ENCODE results near the gene CCDC17. TPM values are rescaled to one million over a fixed set of nuclear protein-coding genes. Genes with fewer than 3 reads are reported as not detected.

The CCDC17 gene
- total RNA-seq: 0.78 and 1.9 TPM in 2 replicates
- polyA plus RNA-seq (2012): 1.0 TPM

GRCh38 chr1:45623972-45624371, at the start of gene CCDC17:
TSS of gene CCDC17 (minus strand) at chr1:45624054. CDS start at chr1:45623909, 145 bp downstream.
- DNase-seq (ENCODE audit: low read depth): peak; percentile 80

- peak; percentile 41 for DNase-seq (ENCODE audit: low read depth)
These were observed 46.2 kb upstream of the CCDC17 start for GRCh38 chr1:45669859-45670655.

- no peak for DNase-seq (ENCODE audit: low read depth)
These were observed 45.5 kb upstream of the CCDC17 start for GRCh38 chr1:45669379-45669778.

- no peak for DNase-seq (ENCODE audit: low read depth)
These were observed 44.7 kb upstream of the CCDC17 start for GRCh38 chr1:45668526-45668925.

DNA sequence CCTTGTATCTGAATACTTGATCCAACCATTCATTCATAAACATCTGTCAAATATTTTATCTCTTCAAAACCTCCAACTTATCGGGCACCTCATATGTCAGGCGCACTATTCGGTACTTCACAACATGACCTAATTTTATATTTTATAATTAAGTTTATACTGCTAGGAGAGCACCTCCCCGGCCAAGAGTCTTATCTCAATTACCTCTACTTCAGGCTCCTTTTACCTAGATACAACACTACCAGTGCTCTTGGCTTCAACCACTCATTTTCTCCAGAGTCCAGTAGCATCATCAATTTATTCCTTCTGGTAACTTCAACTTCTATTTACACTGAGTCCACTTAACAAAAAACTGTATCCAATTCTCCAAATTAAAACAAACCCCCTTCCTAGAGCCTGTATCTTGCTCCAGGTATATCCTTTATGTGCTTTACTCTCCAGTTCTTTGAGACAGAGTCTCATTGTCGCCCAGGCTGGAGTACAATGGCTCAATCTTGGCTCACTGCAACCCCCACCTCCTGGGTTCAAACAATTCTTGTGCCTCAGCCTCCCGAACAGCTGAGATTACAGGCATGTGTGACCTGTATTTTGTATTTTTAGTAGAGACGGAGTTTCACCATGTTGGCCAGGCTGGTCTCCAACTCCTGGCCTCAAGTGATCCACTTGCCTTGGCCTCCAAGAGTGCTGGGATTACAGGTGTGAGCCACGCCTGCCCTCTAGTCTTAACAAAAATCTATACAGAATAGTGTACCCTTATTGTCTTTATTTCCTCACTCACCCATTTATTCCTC, 43.7 kb upstream of the CCDC17 start:
- DNase-seq (ENCODE audit: low read depth): no peak

- no peak for DNase-seq (ENCODE audit: low read depth)
These were observed 43.0 kb upstream of the CCDC17 start for GRCh38 chr1:45666836-45667235.

DNA sequence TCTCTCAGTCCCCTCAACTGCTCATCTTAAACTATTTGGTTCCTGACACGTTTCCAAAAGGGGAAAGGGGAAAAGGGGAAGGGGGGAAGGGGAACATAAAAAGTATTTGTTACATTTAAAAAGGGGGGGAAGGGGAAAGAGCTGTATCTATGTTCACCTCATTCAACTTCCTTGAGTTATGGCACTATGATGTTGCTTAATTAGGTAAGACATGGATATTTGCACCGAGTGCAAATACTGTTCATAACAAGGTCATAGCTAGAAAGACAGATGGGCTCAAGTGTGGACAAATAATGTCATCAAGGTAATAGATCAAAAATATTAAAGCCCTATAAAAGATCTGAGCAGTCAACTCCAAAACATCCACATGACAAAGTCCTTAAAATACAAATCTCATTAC, 36.5 kb upstream of the CCDC17 start:
- DNase-seq (ENCODE audit: low read depth): no peak

- DNase-seq (ENCODE audit: low read depth): no peak
These were observed 35.4 kb upstream of the CCDC17 start for GRCh38 chr1:45659222-45659621.

- DNase-seq (ENCODE audit: low read depth): no peak
These were observed 34.3 kb upstream of the CCDC17 start for GRCh38 chr1:45658171-45658570.

GRCh38 chr1:45656573-45657226, 32.8 kb upstream of the CCDC17 start:
- DNase-seq (ENCODE audit: low read depth): no peak

DNA sequence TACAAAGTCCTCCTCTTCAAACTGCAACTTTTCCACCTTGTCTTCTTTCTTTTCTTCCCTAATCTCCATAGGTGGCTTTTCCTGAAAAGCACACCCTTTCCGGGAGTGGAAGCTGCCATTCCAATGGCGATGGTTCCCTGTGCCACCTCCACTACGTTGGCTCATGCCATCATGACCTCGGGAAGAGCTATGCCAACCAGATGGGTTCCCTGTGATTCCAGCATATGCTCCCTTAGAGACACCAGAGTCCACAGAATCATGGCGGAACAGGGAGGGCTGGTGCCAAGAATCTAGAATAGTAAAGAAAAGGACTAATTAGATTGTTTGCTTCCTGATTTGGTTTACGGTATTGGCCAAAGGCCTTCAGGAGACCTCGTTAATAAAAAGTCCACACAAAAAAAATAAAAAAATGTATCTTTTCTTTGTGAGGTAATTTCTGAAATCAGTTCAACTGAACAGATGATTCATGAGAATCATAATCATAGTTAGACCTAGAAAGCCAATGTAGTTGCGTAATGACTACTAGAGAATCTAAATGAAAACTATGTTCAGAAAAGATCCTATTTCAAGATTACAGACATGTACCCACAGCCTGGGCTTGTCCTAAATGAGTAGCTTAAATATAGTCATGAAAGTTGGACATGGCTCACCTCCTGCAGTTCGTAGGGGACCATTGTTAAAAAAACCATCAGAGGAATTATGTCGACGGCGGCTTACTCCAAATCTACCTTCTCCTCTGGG, 30.9 kb upstream of the CCDC17 start:
- no peak for DNase-seq (ENCODE audit: low read depth)

- DNase-seq (ENCODE audit: low read depth): no peak
These were observed 23.6 kb upstream of the CCDC17 start for GRCh38 chr1:45647248-45648021.

DNA sequence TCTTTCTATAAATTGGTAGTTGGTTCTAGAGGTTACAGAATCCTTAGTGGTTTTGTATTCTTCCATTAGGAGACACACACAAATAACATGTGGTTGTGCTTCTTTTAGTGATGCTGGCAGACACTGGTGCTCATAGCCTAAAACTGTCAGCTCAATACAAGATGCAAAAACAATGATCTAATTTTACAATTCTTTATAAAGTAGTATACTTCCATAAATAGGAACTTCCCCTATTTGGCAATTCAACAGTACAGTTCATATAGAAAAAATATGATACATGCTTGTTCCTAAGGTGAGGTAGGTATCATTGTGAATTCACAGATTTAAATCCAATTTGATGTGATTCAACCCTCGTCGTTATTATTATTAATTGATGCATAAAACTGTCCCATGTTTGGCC, 20.8 kb upstream of the CCDC17 start:
- DNase-seq (ENCODE audit: low read depth): no peak

DNA sequence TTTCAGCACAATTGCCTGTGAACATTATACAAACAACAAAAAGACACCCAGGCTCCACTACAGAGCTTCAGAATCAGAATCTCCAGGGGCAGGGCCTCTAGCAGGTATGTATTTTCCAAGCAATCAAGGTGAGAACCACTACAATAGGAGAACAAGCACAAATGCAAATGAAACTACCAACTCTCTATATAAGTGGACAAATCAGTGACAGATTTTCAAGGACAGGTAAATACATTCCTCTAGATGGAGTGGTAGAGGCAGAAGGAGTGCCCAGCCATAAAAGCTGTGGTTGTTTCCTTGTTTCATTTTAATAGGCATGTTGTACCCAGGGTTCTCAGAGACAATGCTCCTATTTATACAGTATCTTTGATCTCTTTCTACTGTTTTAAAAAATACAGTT, 20.1 kb upstream of the CCDC17 start:
- DNase-seq (ENCODE audit: low read depth): no peak

DNA sequence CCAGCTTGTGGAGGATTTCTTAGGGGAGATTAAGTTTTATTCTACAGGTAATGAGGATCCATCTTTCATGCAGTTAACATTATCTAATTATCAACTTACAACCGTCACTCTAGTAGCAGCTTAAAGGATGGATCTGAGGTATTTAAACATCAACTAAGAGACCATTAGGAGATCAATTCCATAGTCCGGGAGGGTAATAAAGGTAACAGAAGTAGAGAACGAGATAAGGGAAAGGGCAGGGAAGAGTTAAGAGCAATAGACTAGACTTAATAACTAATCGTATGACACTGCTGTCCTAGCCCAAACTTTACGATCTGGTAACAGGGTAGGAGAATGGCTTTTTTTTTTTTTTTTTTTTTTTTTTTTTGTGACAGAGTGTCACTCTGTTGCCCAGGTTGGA, 19.5 kb upstream of the CCDC17 start:
- DNase-seq (ENCODE audit: low read depth): no peak

DNA sequence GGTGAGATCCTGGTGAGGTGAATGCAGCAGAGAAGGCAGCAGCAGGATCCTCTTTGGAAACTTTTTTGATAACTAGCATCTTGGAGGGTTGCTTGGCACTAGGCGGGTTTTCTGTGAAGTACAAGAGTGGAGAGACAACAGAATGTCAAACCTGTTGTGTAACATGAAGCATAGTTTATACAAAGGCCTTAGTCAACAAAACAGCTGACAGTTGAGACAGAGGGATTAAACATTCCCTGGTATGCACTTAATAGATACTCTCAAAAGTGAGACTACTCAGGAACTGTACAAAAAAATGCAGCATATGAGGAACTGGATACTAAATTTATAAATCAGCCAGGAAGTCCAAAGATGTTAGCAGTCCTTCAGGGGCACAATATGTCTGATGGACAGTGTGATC, 16.4 kb upstream of the CCDC17 start:
- DNase-seq (ENCODE audit: low read depth): peak; percentile 31

- no peak for DNase-seq (ENCODE audit: low read depth)
These were observed 11.4 kb upstream of the CCDC17 start for GRCh38 chr1:45635211-45635610.

DNA sequence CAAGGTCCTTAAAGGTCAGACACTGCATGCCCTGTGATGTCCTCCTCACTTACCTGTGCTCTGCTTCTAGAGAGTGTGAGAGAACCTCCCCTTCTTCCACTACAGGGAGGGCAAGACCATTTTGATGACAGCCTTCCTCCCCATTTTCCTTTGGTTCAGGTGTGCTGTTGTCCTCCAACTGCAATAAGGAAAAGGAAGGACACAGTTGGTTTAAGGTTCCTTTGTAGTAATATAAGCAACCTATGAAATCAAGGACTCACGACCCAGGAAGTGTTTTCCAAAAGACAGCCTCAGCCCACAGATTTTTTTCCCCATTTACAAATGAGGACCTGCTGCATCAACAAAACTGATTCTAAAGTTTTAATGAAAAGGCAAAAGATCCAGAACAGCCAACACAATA, 6.6 kb upstream of the CCDC17 start:
- no peak for DNase-seq (ENCODE audit: low read depth)

- DNase-seq (ENCODE audit: low read depth): no peak
These were observed 5.2 kb upstream of the CCDC17 start for GRCh38 chr1:45629035-45629434.
